Stimulated activated CD4-positive, alpha-beta T cell treated with anti-CD3 and anti-CD28 coated beads, Interleukin-2, amount 100 ng/mL, for 24 hours (primary cell): ENCODE measurements around the gene SLC24A4.

Source experiments
- DNase-seq, 2 donors: peaks; one replicate each; pipeline ENCODE4 v3.0.0-alpha.2; 2020

Gene SLC24A4

DNA sequence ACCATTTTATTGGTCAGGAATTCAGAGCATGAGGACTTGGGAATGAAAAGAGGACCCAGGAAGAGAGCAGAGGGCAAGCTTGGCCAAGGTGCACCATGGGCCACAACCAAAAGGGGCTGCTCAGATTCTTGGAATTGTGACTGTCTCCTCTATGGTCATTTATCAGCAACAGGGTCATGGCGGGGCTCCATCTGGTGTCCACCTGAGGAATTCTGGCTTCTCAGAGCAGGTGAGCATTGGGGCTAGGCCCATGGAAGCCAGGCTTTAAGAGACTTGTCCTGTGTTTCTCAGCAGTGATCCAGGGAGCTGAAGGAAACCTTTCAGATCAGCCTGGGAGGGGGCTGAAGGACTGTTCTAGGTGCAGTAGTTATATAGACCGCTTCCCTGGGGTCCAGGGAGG lies 188.0 kb downstream of the SLC24A4 start:
- no peak for DNase-seq

DNA sequence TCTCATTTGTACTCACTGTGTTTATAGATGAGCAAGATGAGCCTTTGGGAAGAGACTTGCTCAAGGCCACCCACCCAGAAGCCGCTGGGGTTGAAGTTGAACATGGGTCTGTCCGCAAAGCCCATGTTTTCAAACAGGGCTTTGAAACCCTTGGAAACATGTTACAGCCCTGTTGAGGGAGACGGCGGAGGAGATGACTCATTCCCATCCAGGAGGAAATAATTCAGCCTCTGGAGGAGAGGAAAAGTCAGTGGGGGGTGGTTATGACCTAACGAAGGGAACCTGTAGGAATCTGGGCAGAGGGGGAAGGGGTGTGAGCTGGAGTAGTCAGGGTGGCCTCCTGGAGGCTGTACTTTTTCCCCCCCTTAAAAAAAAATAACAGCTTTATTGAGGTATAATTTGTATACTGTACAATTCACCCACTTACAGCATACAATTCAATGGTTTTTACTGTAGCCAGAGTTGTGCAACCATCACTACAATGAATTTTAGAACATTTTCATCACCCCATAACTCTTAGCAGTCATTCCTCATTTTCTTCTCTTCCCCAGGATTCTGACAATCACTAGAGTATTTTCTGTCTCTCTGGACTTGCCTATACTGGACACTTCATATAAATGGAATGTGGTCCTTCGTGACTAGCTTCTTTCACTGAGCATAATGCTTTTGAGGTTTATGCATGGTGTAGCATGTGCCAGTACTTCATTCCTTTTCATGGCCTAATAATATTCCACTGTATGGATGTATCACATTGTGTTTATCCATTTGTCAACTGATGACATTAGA lies 188.7 kb downstream of the SLC24A4 start:
- no peak for DNase-seq

DNA sequence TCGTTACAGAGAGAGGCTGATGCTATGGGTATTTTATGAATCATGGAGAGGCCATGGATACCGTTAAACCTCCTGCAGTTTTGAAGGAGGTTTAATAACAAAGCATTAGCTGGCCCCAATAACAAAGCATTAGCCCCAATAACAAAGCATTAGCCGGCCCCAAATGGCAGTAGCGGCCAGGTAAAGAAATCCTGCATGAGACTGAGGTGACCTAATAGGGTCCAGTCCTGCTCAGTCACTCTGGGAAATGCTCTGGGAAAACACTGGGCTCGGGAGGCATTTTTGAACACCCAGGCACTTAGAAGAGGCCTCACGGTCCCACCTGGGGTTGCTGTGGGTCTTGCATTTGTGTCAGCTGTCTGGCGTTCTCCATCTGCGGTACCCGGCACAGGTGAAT lies 189.8 kb downstream of the SLC24A4 start:
- no peak for DNase-seq

DNA sequence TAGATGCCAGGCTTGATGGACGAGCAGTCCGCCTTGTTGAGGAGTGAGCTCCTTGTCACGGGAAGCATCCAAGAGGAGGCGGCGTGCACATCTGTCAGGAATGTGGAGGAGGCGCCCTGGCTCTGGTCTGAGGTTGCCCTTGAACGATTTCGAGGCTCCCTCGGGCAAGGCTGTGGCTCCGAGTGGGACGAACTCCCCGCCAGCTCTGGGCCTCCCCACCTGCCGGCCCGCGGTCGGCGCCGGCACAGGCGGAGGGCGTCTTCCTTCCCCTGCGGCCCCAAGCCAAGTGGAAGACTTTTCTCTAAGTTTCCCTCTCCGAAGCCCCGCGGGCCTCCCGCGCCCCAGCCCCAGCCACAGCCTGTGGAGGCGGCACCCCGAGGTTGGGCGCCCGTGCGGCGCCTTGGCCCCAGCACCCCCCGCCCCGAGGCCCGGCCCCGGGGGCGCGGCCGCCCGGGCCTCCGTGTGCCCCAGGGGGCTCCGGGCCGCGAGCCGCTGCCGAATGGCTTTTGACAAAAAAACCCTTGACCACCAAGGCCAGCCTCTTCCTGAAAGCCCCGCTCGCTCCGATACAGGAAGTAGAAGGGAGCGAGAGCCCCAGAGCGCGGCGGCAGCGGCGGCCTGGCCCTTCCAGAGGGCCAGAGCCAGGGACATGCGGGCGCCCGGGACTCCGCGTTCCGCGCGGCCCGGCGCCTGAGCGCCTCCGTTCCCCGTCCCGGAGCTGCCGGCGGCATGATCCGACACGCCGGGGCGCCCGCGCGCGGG lies 190.4 kb downstream of the SLC24A4 start, which contains the start of gene RIN3:
RIN3 (plus strand) TSS at position 578 of the 762 bp plus-strand sequence; CDS start at position 730, 152 bp downstream.
- DNase-seq, result peak; percentile 40 to 53

DNA sequence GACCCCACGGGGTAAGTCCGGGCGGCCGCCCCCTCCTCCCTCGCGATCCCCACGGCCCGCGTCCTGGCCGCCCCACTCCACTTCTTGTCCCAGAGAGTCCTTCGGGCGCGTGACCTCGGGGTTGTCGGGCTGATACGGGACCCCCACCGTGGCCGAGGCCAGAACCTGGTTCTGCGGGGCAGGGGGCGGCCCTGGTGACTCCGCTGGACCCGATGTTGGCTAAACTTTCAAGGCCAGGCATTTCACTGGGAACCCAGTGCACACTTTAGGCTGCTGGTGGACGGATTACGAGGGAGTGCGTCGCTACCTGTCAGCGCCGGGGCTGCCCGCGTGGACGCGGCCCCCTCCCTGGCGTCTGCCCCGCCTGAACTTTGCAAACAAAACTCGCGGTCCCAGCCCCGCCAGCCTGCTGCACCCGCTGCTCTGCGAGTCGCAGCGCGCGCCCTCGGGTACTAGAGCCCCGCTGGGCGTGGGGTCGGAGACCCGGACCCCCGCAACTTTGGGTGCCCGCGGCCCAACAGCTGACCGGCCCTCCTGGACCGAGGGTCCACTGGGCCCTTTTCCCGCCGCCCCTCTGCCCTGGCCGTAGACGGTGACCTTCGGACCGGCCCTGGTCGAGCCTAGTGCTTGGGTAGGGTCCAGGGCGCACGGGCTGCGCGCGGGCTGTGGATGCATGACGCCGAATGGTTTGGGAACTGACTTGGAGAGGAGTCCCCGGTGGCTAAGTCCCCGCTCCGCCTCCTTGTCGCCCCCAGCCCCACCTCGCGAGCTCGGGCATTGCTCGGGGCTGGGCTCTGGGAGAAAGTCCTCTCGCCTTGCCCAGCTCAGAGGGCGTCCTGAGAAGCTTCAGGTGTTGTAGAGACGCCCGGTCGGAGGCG lies 191.2 kb downstream of the SLC24A4 start:
- DNase-seq, result peak; percentile 37 to 43

DNA sequence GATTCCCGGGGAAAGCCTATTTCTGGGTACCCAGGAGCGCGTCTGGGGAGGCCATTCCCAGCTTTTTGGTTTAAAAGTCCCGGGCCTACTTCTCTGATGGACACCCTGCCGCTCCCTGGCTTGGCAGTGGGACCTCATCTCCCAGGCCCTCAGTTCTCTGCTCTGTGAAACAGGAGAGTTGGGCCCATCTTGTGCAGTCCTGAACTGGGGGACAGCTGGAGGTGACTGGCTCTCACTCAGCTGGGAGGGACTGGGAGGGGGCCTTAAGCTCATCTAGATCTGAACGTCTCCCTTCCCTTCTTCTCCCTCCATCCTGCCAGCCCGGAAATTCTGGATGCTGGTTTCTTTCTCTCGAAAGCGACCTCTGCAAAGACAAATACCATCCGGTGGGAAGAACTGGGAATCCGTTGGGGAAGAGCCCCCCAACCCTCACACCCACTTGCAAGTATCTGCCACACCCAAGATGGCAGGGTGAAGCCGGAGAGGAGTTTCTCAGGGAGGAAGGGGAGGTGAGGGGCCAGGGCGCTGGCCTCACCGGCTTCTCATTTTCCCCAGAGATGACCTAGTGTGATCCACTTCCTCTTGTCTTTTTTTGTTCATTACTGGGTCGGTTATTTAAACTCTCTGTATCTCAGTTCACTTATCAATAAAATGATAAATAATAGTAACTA lies 192.0 kb downstream of the SLC24A4 start:
- DNase-seq, result no peak

DNA sequence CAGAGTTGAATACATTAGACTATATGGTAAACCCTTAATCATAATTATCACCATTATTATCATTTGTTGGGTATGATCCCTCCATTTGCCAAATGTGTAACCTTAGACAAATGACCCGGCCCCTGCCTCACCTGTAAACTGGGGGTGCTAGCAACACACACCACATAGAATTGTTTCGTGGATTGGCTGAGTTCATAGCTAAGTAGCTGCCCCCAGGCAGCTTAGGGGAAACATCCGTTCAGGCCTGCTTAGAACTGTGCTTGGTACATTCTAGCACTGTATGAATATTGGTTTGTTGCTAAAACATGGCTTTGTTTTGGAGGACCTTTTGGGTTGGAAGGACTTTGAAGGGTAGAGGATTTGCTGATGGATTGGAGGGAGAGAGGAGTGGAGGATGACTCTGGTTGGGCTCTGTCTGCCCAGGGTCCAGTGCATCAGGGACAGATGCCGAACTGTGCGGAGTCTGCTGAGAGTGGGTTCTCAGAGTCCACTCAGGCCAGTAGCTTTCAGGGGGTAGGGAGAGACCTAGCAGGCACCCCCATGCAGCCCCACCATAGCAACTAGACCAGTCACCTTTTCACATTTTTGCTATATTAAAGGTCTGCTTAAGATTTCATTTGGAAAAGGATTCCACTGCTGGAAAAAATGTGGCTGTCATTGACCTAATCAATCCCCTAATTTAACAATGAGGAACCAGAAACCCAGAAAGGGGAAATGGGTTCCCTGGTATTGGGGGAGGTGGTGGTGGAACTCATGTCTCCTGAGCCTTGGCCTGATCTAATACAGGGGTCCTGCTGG lies 192.8 kb downstream of the SLC24A4 start:
- DNase-seq, result no peak

DNA sequence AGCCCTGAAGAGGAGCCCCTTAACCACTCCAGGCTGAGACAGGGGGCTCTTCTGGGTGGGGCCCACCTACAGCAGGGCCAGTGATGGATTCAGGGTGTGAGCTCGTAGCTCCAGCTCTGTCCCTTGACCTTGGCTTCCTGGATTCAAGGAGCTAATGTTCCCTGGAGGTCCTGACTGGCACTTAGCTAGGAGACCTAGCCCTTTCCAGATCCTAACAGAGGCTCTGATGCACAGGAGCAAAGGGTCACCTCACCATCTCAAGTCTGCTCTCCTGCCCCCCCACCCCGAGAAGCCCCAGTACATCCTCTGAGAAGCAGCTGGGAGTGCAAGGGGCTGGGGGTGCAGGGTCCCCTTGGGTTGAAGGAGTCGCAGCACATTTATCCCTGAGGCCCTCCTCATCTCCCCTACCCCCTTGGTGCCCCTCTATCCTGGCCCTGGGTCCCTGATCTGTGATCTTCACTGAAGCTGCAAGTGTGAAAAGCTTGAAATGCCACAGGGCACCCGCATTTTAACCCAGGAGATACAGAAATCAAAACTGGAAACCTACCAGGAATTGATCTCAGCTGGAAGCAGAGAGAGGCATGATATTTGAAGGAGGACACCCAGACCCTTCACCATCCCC lies 193.5 kb downstream of the SLC24A4 start:
- DNase-seq, result no peak

DNA sequence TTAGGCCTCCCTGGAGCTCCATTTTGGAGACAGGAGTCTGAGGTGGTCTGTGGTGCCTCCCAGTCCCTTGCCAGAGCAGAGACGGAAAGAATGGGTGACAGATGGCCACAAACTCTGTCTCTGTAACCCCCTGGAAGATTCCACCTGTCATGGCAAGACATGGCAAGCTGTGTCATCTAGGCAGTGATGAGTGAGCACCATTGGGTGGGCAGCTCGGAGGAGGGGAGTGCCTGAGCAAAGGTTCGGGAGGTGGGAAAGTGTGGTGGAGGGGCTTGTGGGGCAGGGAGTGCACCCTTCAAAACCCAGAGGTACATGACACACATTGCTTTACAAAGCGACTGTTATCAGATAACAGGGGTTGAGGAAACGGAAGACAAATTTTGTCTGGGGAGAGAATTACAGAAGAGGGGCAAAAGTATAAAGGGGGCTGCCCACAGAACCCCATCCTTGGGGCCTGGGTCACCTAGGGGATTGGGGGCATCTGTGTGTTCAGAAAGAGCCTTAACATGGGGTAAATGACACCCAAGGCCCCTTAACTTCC lies 194.1 kb downstream of the SLC24A4 start:
- no peak for DNase-seq

DNA sequence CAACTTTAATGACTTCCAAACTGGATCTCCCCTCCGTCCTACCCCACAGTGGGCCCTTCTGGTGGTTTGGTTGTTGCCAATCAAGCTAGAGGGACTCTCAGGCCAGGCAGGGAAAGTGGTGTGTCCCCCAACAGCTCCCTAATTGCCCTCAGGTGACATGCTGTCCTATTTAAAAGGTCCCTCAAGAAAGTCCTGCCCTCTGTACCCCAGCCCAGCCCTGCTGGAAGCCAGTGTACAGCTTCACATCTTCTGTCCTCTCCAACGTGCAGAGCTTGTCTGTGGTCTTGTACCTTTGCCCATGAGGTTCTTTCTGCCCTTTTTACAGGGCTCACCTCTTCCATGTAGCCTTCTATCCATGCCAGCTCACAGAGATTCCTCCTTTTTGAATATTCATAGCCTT lies 194.8 kb downstream of the SLC24A4 start:
- no peak for DNase-seq

DNA sequence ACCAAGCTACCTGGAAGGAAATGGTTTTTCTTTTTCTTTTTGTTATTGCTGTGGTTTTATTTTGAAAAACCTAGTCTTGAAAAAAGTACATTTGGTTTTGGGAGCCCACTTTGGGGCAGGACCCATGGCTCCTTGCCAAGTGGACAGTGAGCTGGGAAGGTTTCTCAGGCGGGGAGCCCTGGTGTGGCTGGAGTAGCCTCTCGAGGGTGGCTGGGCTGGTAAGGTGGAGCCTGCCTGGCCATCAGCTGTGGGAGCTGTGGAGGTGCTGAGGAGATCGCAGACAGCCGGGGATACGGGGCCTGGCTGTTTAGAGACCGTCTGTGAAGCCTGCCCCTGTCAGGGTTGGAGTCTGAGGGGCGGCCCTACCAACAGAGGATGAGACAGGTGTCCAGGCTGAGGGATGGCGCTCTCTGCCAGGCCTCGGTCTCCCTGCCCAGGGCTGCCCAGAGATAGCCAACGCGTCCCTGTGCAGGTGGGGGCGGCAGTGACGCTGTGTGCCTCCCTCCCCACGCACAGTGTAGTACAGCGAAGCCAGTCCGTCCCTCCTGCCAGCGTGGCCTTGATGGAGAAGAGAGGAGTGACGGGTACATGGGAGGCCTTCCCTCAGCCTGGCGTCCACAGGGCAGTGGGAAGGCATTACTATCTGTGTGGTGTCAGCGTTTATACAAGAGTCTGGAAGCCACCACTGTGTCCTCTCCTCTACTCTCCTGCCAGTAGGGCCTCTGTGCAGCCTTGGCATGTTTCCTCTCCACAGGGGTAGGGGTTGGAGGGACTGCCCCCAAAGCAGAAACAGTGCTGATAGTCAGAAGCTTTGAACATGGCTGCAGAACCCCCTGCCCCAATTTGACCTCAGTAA lies 196.5 kb downstream of the SLC24A4 start:
- no peak for DNase-seq

DNA sequence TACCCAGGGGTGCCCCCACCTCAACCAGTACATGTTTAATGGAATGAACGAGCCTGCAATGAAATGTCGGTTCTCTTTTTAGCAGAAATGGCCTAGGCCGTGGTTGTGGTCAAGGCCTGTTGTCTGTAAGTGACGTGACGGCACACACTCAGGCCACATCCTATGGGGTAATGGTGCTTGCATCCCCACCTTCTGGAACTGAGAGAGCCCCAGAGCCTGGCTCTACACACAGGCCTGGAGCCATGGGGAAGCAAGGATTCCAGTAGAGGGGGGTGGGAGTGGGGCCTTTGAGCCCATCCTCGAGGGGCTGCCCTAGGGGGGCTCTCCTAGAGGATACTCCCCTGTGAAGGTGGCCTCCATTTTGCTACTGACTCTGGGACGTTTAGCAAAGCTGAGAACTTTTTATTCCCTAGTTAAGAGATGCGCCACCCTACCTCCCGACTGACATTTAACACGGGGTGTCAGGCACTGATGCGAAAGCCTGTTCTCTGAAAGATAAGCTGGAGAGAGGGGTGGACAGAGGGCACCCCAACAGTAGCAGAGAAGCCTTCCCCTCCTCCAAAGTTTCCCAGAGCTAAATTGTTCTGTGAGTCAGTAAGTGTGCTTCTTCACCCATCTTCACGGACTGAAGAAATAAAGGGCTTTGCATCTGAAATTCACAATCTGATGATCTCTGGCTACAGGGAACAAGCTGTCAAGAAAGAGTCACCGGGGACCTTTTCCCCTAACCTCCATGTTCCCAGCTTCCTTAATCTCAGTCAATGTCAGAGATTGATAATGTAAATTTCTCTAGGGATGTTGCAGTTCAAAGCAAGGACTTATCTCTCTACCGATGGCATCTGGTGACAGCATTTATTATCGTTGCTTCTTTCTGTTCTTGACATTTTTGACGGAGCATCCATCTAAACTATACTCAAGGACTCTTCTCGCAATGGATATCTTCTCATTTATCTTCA lies 197.4 kb downstream of the SLC24A4 start:
- DNase-seq, result no peak

DNA sequence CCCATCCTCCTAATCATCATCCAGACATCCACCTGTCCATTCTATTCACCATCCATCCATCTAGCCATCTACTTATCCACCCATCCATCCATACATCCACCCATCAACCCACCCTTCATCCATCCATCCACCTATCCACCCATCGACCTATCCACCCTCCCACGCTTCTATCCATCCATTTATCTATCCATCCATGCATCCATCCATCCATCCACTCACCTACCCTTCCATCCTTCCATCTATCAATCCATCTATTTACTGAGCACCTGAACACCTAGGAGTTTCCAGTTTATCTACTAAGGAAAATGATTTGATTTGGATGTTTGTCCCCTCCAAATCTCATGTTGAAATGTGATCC lies 198.1 kb downstream of the SLC24A4 start:
- DNase-seq, result no peak

DNA sequence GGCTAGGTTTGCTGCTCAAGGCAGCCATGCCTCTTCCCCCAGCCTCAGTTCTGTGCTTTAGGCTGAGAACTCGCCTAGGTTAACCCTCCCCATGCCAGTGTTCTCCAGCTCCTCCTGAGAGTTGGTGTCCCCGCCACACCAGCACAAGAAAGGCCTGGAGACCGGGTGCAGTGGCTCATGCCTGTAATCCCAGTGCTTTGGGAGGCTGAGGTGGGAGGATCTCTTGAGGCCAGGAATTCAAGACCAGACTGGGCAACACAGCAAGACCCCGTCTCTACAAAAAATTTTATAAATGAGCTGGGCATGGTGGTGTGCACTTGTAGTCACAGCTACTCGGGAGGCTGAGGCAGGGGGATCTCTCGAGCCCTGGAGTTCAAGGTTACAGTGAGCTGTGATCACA lies 200.8 kb downstream of the SLC24A4 start:
- DNase-seq, result no peak

DNA sequence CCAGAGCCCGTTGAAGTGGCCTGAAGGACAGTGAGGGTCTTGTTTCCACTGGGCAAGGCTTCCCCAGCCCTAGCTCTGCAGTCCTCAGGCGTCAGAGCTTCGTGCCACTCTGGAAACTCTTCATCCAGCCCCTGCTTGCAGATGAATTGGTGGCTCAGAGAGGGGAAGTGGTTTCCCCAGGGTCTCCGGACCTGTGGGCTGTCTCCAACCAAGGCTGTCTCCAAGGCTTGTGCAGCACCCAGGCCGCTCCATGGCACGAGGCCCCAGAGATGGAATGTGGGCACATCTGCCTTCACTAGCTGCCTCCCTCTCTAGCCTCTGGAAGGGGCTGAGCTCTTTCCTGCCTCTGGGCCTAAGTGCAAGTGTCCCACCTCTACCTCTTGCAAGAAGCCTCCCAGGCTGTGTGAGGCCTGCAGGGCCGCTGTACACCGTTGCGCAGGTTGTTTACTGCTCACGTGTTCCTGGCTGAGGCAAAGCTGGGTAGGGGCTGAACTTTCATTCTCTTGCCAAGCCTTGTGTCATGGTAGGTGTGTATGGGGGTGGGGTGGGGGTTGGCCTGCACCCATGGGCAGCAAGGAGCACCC lies 201.7 kb downstream of the SLC24A4 start:
- DNase-seq, result no peak

DNA sequence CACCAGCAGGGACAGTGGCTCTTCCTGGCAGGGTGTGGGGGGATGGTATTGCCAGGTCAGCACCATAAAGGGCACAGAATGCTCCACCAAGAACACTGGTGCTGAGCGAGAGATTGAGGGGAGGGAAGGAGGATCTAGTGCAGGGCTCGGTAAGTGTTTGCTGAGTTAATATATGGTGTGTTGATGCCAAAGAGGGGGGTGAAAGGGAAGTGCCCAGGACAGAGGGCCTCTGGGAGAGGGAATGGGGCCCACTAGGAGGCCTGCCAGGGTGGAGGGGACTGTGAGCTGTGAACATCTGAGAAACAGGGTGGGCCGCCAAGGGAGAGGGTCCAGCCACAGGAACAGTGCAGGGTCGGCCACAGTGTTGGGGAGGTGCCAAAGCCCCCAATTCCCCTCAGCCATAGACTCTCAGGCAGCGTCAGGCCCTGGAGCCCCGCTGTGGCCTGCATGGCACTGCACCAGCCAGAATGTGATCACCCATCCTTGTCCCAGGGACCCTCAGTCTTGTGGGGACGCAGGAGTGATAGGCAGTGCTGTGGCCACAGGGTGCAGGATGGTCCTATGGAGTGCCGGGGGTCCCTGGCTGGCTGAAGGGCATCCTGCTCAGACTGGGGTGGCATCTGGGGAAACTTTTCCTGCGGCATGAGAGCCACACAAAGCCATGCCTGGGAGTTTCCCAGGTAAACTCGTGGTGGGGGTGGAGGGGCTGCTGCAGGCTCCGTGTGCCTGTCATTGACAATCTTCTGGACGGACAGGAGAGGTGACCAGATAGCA lies 202.5 kb downstream of the SLC24A4 start:
- no peak for DNase-seq

DNA sequence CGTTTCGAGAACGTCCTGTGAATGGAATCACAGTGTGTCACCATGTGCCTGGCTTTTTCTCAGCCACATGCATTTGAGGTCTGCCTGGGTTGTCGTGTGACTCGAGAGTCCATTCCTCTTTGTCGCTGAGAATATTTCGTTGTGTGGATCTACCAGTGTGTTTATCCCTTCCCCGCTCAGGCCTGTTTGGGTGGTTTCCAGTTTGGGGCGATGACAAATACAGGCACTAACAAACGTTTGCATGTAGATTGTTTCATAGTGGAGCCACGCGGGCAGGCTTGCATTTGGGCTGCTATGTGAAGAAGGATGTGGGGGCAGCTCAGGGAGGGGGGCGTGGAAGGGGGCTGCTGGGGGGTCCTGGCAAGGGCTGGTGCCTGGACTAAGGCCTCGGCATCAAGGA lies 204.8 kb downstream of the SLC24A4 start:
- DNase-seq, result no peak
